Stimulated activated CD4-positive, alpha-beta T cell treated with anti-CD3 and anti-CD28 coated beads, Interleukin-4, amount 100 ng/mL, for 4 hours (primary cell): ENCODE measurements around the gene PREX1.
"Not testable (repeated sequence)": the region's sequence is repeated elsewhere in the genome, so short reads cannot be mapped to it uniquely, and the experiment has no call there.

Experiments used
- DNase-seq, 2 experiments: peaks; one replicate each; pipeline ENCODE4 v3.0.0-alpha.2; 2020

Gene PREX1

GRCh38 chr20:48615871-48616270, 211.9 kb downstream of the PREX1 start:
- DNase-seq = no peak

- no peak for DNase-seq
Observed at GRCh38 chr20:48614593-48615274, 213.1 kb downstream of the PREX1 start.

- DNase-seq = no peak
Observed at GRCh38 chr20:48613926-48614325, 213.9 kb downstream of the PREX1 start.

- DNase-seq = no peak
Observed at GRCh38 chr20:48612335-48612734, 215.5 kb downstream of the PREX1 start.

DNA sequence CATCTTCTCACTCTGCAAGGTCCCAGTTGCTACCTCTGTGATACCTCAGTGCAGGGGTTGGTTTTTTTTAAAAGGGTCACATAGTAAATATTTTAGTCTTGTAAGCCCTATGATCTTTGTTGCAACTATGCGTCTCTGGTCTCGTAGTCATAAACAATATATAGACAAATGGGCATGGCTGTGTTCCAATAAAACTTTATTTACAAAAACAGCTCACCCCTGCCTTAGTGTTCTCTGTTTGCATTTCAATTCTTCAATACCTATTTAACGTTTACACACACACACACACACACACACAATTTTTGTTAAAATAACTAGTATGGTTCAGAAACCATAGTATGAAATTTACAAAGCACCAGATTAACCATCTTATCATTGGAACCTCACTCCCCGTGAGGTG, 216.8 kb downstream of the PREX1 start:
- DNase-seq = no peak

DNA sequence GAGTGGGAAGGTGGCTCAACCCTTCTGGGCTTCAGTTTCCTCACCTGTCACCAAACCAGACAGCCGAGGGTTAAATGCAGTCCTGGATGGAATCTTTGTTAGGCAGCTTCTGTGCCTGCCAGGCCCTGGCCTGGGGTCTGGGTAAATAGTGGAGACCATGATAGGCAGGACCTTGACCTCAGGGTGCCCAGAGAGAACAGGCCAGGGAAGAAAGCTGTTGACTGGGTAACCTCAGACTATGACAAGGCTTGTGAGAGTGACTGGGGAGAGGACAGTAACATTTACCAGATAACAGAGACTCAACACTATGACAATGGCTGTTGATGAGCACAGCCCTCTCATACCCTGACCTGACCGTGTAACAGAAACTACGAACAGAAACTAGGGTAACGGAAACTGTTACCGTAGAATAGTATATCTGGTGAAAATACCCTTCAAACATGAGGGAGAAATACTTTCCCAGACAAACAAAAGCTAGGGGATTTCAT, 218.3 kb downstream of the PREX1 start:
- DNase-seq = no peak

- no peak for DNase-seq
Observed at GRCh38 chr20:48608756-48609155, 219.0 kb downstream of the PREX1 start.

GRCh38 chr20:48607544-48607865, 220.3 kb downstream of the PREX1 start:
- DNase-seq = no peak

DNA sequence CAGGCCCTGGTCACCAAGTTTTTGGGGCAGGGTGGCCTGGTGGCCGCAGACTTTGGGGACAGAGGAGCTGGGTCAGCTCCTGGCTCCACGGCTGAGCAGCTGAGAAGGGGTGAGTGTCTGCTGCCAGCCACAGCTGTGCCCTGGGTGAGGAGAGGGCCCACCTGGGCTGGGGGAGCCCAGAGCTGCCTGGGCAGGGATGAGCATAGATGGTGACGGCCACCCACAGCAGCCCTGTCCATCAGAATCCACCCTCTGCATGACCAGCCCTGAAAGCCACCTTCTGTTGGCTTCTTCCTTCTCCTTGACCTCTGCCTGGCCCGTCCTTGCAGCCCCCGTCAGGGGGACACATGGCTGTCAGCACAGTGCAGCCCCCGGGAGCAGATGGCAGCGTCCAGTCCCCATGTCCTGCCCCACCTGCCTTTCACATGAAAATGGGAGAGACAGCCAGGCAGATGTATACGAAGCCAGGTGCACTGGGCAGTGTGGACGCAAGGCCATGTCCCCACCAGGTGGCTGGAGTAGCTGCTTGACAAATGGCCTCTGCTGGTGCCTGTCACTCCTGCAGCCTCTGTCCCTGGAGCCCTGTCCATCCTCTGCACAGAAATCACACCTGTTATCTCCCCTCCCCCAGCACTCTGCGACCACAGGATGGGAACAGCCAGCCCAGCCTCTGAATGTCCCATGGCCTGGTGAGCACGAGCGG, 220.8 kb downstream of the PREX1 start:
- DNase-seq = no peak

DNA sequence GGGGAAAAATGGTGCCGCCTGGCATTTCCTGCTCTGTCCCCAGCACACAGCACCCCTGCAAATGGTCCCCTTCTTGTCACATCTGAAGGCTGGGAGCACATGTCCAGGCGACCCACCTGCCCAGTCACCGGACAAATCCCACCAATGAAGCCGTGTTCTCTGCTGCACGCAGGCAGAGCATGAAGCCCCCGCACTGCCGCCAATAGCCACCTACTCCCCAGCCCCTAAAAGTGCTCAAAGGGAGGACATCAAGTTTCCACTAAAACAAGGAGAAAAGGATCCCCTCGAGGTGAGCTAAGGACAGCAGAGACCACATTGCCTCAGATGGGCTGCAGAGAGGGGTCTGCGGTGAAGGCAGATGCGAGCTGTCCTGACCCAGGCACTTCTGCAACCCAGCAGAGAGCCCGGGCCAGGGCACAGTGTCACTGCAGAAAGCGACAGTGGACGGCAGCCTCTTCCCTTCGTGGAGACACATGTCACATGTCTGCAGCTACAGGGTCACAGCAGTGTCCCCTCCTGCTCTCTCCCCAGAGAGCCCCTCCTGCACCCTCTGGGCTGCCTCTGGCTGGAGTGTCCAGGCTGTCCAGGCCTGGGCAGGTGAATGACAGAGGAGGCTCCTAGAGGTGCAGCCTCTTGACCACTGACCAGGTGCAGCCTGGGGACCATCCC, 221.5 kb downstream of the PREX1 start:
- DNase-seq = no peak

DNA sequence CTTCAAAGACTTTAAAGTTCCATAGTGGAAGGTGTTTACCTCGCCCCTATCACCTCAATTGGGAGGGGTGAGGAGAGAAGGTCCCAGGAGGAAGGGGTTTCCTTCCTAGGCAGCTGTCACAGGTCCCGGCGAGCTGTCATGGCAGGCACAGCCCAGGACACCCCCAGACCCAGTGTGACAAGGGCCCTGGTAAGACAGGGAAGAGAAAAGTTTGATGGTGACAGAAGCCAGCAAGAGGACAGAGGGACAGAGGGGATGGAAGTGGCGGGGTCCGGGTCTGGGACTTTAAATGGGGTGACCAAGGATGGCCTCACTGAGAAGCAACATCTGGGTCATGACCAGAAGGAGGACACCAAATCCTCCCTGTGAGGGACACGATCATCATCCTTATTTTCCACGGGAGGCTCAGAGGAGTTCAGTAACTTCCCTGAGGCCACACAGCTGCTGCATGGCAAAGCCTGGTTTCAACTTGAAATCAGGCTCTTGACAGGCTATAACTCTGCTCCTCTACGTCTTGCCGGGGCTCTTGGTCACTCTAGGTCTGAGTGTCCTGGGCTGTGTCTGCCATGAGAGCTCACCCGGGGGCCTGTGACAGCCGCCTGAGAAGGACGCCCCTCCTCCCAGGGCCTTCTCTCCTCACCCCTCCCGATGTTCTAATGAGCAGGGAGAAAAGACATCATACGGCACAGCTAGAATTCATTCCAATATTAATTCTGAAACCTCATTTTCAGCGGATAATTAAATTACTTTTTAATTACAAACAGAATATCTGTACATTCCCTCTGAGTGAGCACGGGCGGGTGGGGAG, 222.2 kb downstream of the PREX1 start:
- DNase-seq = no peak

DNA sequence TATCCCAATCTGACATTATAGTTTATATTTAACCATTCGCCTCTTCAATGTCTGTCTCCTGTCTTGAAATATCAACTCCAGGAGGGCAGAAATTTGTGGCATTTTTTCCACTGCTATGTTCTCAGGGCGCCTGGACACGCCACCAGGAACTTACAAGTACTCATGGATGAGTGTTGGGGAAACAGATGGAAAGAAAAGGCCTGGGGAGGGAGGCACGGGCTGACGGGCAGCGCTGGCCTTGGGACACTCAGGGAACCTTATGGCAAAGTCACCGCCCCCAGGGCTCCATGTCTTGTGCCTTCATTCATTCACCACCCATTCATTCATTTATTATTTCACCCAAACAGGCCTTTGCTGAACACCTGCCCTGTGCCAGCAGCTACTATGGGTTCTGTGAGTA, 222.9 kb downstream of the PREX1 start:
- DNase-seq = no peak

DNA sequence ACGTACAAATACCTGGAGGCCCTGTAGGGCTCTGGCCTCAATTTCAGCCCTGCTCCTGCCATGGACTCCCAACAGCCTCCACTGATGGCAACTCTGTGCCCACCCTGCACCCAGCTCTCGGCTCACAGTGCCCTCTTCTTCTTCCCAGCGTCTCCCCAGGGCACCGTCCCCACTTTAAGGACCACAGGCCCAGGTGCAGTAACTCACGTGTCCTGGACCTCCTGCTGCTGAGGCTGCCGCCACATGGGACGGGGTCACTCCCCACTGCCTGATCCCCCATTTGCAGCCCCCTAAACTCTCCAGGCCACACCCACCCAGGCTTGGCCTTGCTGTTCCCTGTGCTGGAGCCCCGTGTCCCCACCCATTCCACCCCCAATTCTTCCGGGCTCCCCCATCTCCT, 223.4 kb downstream of the PREX1 start:
- no peak for DNase-seq

DNA sequence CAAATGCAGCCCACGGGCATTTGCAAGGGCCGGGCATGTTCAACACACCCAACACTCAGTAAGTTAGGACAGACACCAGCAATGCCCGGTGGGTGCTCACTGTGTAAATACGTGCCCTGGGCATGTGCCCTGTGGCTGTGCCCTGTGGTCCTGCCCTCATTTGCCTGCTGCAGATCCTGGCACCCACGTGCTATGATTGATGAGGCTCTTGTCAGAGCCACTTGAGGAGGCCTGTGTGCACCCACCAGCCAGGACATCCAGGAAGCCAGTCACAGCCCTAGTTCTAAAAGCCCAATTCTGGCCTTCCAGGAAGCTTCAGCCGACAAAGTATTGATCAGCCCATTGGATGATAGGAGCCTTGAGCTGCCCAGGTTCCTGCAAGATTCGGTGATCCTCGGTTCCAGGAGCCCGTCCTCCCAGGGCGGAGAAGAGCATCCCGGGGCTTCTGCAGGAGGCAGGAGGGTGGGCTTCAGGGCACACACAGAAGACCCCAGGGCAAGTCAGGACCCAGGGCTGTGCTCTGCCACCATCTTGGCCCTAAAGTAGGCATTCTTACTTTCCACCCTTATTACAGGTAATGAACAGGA, 223.9 kb downstream of the PREX1 start:
- DNase-seq = no peak

GRCh38 chr20:48603116-48603818, 224.5 kb downstream of the PREX1 start:
- no peak for DNase-seq

DNA sequence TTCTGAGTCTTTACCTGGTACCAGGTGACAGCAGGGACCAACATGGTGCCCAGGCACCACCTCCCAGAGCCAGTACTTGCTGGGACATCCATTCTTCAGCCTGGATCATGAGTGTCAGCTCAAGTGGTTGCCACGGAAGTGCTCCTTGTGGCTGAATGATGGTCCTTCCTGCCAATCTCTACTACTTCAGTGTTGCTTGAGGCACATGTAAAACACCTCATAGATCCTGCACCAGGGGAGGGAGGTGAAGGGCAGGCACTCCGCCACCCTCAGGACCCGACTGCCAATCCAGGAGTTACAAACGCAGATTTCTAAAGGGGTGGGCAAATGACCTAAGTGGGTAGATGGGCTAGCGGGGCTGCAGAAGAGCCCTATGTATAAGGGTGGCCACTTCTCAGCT, 226.0 kb downstream of the PREX1 start:
- no peak for DNase-seq

- DNase-seq = no peak
Observed at GRCh38 chr20:48600470-48600945, 227.3 kb downstream of the PREX1 start.

DNA sequence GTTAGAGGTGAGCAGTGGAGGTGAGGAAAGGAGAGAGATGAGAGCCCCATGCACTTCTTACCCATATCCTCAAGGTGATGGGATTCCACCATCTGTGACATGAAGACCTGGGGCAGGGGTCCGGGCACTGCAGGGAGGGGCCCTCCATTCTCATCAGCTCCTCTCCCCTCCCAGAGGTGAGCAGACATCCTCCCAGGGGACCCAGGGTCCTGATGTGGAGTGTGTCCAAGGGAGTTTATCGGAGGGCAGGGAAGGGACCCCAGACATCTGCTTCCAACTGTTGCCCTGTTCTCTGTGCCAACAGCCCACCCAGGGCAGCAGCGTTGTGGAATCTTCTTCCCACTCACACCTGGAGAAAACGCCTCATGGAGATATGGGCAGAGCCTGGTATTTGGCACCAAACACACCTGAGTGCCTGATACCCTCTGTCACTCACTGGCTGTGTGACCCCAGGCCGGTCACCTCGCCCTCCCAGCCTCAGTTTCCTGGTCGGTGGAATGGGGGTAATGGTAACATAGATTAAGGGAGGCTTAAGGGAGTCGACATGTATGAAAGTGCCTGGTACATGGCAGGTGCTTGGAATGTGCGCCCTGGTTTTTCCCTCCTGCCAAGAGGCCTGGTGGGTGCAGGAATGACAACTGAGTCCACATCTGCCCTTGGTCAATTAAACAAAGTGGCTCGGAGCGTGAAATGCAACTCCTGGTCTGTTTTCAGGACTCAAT, 227.9 kb downstream of the PREX1 start:
- DNase-seq = no peak

DNA sequence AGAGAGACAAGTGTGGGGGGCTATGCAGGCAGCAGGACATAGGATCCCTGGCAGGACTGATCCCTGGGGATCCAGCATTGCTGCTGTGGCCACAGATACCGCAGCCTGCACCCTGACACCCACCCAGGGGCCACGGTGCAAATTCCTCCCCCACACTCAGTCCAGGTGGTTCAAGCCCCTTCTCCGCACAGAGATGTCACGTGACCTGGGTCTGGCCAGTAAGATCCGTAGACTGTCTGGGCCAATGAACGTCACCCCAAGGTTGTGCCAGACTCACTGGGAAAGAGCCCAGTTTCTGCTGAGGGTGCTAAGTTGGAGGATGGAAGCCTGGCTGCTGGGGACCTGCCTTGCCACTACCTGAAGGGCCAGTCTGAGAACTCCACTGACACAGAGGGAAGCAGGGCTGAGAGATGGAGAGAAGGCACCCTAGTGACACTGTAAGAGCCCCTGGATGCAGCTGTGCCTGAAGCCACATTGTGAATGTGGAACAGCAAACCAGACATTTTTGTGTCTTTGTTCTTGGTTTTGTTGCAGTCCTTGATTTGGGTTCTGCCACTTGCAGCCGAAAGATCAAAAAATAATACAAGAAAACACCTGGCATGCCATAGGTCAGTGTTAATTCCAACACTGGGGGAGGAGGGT, 228.6 kb downstream of the PREX1 start:
- no peak for DNase-seq

DNA sequence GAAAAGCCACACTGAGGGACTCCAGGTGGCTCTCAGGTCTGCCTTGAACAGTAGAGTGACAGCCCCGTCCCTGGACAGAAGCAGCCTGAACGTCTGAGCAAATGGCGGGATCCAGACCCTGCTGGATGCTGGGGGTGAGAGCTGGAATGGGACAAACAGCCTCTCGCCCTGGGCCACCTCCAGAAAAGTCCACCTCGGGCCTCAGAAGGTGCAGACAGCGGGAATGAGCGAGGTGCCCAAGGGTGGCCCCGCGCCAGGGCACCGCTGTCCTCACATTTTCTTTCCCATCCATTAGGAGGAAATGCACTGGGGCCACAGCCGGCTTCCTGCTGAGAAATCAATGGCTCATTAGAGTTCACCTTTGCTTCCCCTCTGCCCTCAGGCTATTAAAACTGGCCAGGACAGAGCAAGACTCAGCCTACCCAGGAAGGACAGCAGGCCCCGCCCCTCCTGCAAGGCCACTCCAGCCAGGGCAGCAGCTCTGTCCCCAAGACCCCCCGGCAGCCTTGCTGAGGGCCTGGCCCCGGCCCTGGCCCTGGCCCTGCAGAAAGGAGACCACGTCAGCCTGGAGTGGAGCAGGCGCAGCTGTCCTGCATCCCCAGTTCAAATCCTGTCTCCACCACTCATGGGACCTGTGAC, 229.4 kb downstream of the PREX1 start:
- DNase-seq = not testable (repeated sequence)
